Measurements from ENCODE around the gene ARL4C. TPM values are rescaled to one million over a fixed set of nuclear protein-coding genes. Genes with fewer than 3 reads are reported as not detected.

ARL4C gene
- total and polyA plus RNA-seq, 2 of the 8 experiments (the other 6 are each of a cell fraction or from before 2014, with no cell fraction given), result 7.0 to 16.9 TPM

- no peak for FAIRE-seq
- Histone ChIP-seq H3K23me2 (ENCODE audit: low read depth, low read length) (no peaks in the 10 kb centered on the region), H3K18ac (ENCODE audit: extremely low read depth, low read length) (no peak overlapping the region), H3K4me1 (replicated peaks in 1 of 4; ENCODE audit: control insufficient read depth in 3 of 4, insufficient read depth in 4 of 4, low read length in 3 of 4) (peaks cover 4 to 12% (median 9%) of the 10 kb centered on the region in 4 experiments), H2BK12ac (ENCODE audit: low read depth, low read length) (peak overlapping the region; percentile 18; the same call in 1 of the 2 replicates), H3K9ac (replicated peaks in 1 of 4; ENCODE audit: extremely low read depth in 1 of 4, low read depth in 3 of 4, low read length in 3 of 4) (no peak overlapping the region), H3K4ac (replicated peaks; ENCODE audit: insufficient read length, low read depth, low read length) (no peak overlapping the region), H2AK5ac (ENCODE audit: low read depth, low read length) (no peak overlapping the region), H4K20me1 (replicated peaks in 1 of 2; ENCODE audit: control insufficient read depth in 1 of 2, insufficient read depth in 2 of 2, low read length in 2 of 2) (no peaks in the 10 kb centered on the region), H2AFZ (ENCODE audit: low read length) (no peak overlapping the region), H3K23ac (ENCODE audit: insufficient read length) (no peak overlapping the region), H4K5ac (ENCODE audit: insufficient read length, low read depth, low read length) (no peak overlapping the region), H3K27me3 (replicated peaks in 1 of 4; ENCODE audit: control insufficient read depth in 3 of 4, extremely low read depth in 1 of 4, insufficient read depth in 3 of 4, low read length in 3 of 4) (peaks cover 0 to 9% (median 3%) of the 10 kb centered on the region in 4 experiments; a peak in 4 of 7 replicates), H4K91ac (replicated peaks; ENCODE audit: insufficient read length, low read length) (no peak overlapping the region), H3K9me3 (ENCODE audit: insufficient read depth in 2 of 2, low read depth in 1 of 2, low read length in 1 of 2) (no peaks in the 10 kb centered on the region), H2BK5ac (ENCODE audit: low read depth, low read length) (no peak overlapping the region), H3K4me2 (ENCODE audit: insufficient read depth in 1 of 2, low read depth in 2 of 2, low read length in 2 of 2) (peak overlapping the region in 1 of 2 experiments; percentile 11; a peak in 2 of 4 replicates), H2BK20ac (ENCODE audit: low read length) (no peak overlapping the region), H3K79me2 (ENCODE audit: control insufficient read depth in 1 of 2, insufficient read depth in 2 of 2, low read length in 2 of 2) (no peaks in the 10 kb centered on the region), H3K4me3 (ENCODE audit: extremely low read depth in 1 of 4, insufficient read depth in 2 of 4, low read depth in 3 of 4, low read length in 4 of 4) (no peak overlapping the region), H3K36me3 (ENCODE audit: control insufficient read depth in 2 of 4, insufficient read depth in 4 of 4, low read length in 3 of 4) (no peaks in the 10 kb centered on the region), H3K27ac (ENCODE audit: low read depth, low read length) (no peak overlapping the region), H3K56ac (replicated peaks; ENCODE audit: insufficient read length, low read depth, low read length) (no peak overlapping the region), H2BK15ac (ENCODE audit: low read length) (no peak overlapping the region), H3K14ac (ENCODE audit: insufficient read length) (no peak overlapping the region), H3K79me1 (ENCODE audit: low read depth, low read length) (no peaks in the 10 kb centered on the region), H2BK120ac (replicated peaks; ENCODE audit: low read depth, low read length) (no peak overlapping the region), H4K8ac (ENCODE audit: extremely low read depth, insufficient read depth, low read length) (no peak overlapping the region)
- ChIA-PET CTCF (ENCODE audit: partially characterized antibody) (interaction anchor here (0.6 to 3.1 kb wide), 6 partner anchors 25 to 639 kb away, joined by 3 to 42 read pairs (median 6); no protein-coding TSS in a partner anchor), POLR2A (ENCODE audit: partially characterized antibody) (no interaction called here)
- DNase-seq (ENCODE audit: low read depth in 1 of 2, low spot score in 2 of 2), result no peak
- 76% methylated on average over 3 of the region's 3 CpGs; no CpG with 5 or more reads in 1 of the 2 experiments for WGBS, 2 experiments (ENCODE audit: extremely low coverage in 1 of 2, insufficient coverage in 1 of 2, insufficient read length in 1 of 2, insufficient replicate concordance in 2 of 2, low coverage in 1 of 2, low lambda C conversion rate in 2 of 2, missing lambda C conversion rate in 1 of 2)
- no peak for TF ChIP-seq PHF8 (conservative IDR thresholded peaks at IDR 0.05; ENCODE audit: low read depth, low read length)
- TF ChIP-seq, protein P1, sequence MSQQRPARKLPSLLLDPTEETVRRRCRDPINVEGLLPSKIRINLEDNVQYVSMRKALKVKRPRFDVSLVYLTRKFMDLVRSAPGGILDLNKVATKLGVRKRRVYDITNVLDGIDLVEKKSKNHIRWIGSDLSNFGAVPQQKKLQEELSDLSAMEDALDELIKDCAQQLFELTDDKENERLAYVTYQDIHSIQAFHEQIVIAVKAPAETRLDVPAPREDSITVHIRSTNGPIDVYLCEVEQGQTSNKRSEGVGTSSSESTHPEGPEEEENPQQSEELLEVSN (IDR thresholded peaks at IDR 0.05), result no peak
- TF ChIP-seq HDAC2 (IDR thresholded peaks at IDR 0.05; ENCODE audit: borderline replicate concordance in 1 of 2, low read depth in 2 of 2, low read length in 2 of 2), result no peak
- TF ChIP-seq ZNF274 (IDR thresholded peaks at IDR 0.05; ENCODE audit: borderline replicate concordance, extremely low read depth, low read length), result no peak
- TF ChIP-seq CTCF (IDR thresholded peaks at IDR 0.05; ENCODE audit: control extremely low read depth in 1 of 3, insufficient read depth in 1 of 3, low read depth in 1 of 3, low read length in 3 of 3), result no peak
- TF ChIP-seq CEBPB (IDR thresholded peaks at IDR 0.05; ENCODE audit: low read depth, low read length), result no peak
- no peak for TF ChIP-seq POLR2AphosphoS5 (IDR thresholded peaks at IDR 0.05; ENCODE audit: low read depth, low read length)
- no peak for TF ChIP-seq SIX5 (IDR thresholded peaks at IDR 0.05; ENCODE audit: low read depth, low read length)
- no peak for TF ChIP-seq SRF (IDR thresholded peaks at IDR 0.05; ENCODE audit: low read depth, low read length)
- TF ChIP-seq RXRA (IDR thresholded peaks at IDR 0.05; ENCODE audit: insufficient read depth, low read depth, low read length), result no peak
- TF ChIP-seq EGR1 (IDR thresholded peaks at IDR 0.05; ENCODE audit: borderline replicate concordance, low read depth, low read length), result no peak
These were observed 6.0 kb upstream of the ARL4C start for GRCh38 chr2:234502919-234503285.
